IMR-90 (cell line): Measurements from ENCODE around the gene TNFRSF13B. TPM values are rescaled to one million over a fixed set of nuclear protein-coding genes. Genes with fewer than 3 reads are reported as not detected.

Source experiments
- ATAC-seq: fragments of 200-7000 bp; cut with Tn5 transposase; 2 replicates; pipeline ENCODE4 v1.9.1; 2020; ENCODE audit warnings: low read depth, mild to moderate bottlenecking, moderate library complexity
- BruUV-seq: library from RNA; stranded (reverse); fragments of 400-500 nt; replicated peaks from 2 replicates; lab custom pipeline; 2021; lab: Mats Ljungman, UMichigan
- CTCF ChIA-PET: fragments of 300-600 bp; formaldehyde crosslinking; extraction: SDS; loops from one replicate; lab custom pipeline; 2021; ENCODE audit warnings: antibody characterized with exemption; lab: Yijun Ruan, JAX
- POLR2A ChIA-PET: fragments of 300-600 bp; sonication (Branson Sonifier 250); formaldehyde crosslinking; loops from one replicate; lab custom pipeline; 2022; ENCODE audit warnings: antibody characterized with exemption; ENCODE audit not compliant: unreplicated experiment; lab: Charles Lee
- DNase-seq: peaks from one replicate; pipeline ENCODE4 v3.0.0; 2013
- H2AFZ ChIP-seq: replicated peaks from 2 replicates; pipeline ENCODE3; 2013; ENCODE audit warnings: low read length, mild to moderate bottlenecking; ENCODE audit not compliant: poor library complexity
- H2AK5ac ChIP-seq: 2 replicates; pipeline ENCODE4 v1.6.1; 2013; ENCODE audit warnings: low read depth, low read length, inconsistent platforms
- H2AK9ac ChIP-seq: replicated peaks from 2 replicates; pipeline ENCODE3; 2013; ENCODE audit warnings: mild to moderate bottlenecking, low read depth, low read length, moderate library complexity; ENCODE audit not compliant: poor library complexity
- H2BK120ac ChIP-seq: 2 replicates; pipeline ENCODE4 v1.6.1; 2013; ENCODE audit warnings: low read depth, low read length, inconsistent platforms
- H2BK15ac ChIP-seq: 3 replicates; pipeline ENCODE4 v1.6.1; 2013; ENCODE audit warnings: low read depth, low read length, inconsistent platforms
- H2BK20ac ChIP-seq: 2 replicates; pipeline ENCODE4 v1.6.1; 2013; ENCODE audit warnings: low read depth, mild to moderate bottlenecking, inconsistent platforms, low read length, moderate library complexity
- H2BK5ac ChIP-seq: 2 replicates; pipeline ENCODE4 v1.6.1; 2013; ENCODE audit warnings: mild to moderate bottlenecking, low read depth, low read length, inconsistent platforms; ENCODE audit not compliant: poor library complexity, severe bottlenecking
- H3K14ac ChIP-seq: replicated peaks from 2 replicates; pipeline ENCODE4 v1.6.1; 2013; ENCODE audit warnings: low read depth, low read length, inconsistent platforms
- H3K18ac ChIP-seq: 2 replicates; pipeline ENCODE4 v1.6.1; 2013; ENCODE audit warnings: low read depth, low read length, control low read depth
- H3K23ac ChIP-seq: 2 replicates; pipeline ENCODE4 v1.6.1; 2013; ENCODE audit warnings: low read depth, low read length, inconsistent platforms
- H3K27ac ChIP-seq: 2 replicates; pipeline ENCODE4 v1.5.1; 2013; ENCODE audit warnings: mild to moderate bottlenecking, control low read depth, low read length; ENCODE audit not compliant: insufficient read depth
- H3K27me3 ChIP-seq: 2 replicates; pipeline ENCODE4 v1.6.1; 2013; ENCODE audit warnings: low read length; ENCODE audit not compliant: control insufficient read depth, insufficient read depth
- H3K36me3 ChIP-seq: 2 replicates; pipeline ENCODE4 v1.6.1; 2013; ENCODE audit warnings: low read length, mixed read lengths; ENCODE audit not compliant: control insufficient read depth, insufficient read depth
- H3K4ac ChIP-seq: 2 replicates; pipeline ENCODE4 v1.6.1; 2013; ENCODE audit warnings: low read depth, low read length, inconsistent platforms
- H3K4me1 ChIP-seq: 2 replicates; pipeline ENCODE4 v1.6.1; 2013; ENCODE audit warnings: low read length, mixed read lengths; ENCODE audit not compliant: control insufficient read depth, insufficient read depth
- H3K4me2 ChIP-seq: 2 replicates; pipeline ENCODE4 v1.6.1; 2013; ENCODE audit warnings: low read depth, mild to moderate bottlenecking, control low read depth, low read length, moderate library complexity
- H3K4me3 ChIP-seq: 2 replicates; pipeline ENCODE4 v1.5.1; 2013; ENCODE audit warnings: low read depth, mild to moderate bottlenecking, control low read depth, low read length, moderate library complexity; ENCODE audit not compliant: insufficient read depth
- H3K56ac ChIP-seq: 2 replicates; pipeline ENCODE4 v1.6.1; 2013; ENCODE audit warnings: low read length, inconsistent platforms; ENCODE audit not compliant: insufficient read depth; ENCODE audit errors: extremely low read depth
- H3K79me1 ChIP-seq, 2 experiments: 2 replicates each; pipeline ENCODE4 v1.6.1; 2013; ENCODE audit warnings: low read length in 2 of 2, inconsistent platforms in 1 of 2, low read depth in 1 of 2
- H3K9ac ChIP-seq: 2 replicates; pipeline ENCODE4 v1.6.1; 2013; ENCODE audit warnings: low read depth, low read length, control low read depth
- H3K9me1 ChIP-seq: 2 replicates; pipeline ENCODE4 v1.6.1; 2013; ENCODE audit warnings: low read length, inconsistent platforms; ENCODE audit not compliant: insufficient read depth
- H3K9me3 ChIP-seq: 2 replicates; pipeline ENCODE4 v1.6.1; 2013; ENCODE audit warnings: low read length; ENCODE audit not compliant: control insufficient read depth, insufficient read depth
- H4K20me1 ChIP-seq: 2 replicates; pipeline ENCODE4 v1.6.1; 2013; ENCODE audit warnings: low read length, inconsistent platforms; ENCODE audit not compliant: insufficient read depth
- H4K5ac ChIP-seq: 2 replicates; pipeline ENCODE4 v1.6.1; 2013; ENCODE audit warnings: mild to moderate bottlenecking, low read depth, low read length, control low read depth
- H4K8ac ChIP-seq, 2 experiments: 2 replicates each; pipeline ENCODE4 v1.6.1; 2013; ENCODE audit warnings: low read depth in 2 of 2, low read length in 2 of 2, control low read depth in 1 of 2, inconsistent platforms in 1 of 2
- H4K91ac ChIP-seq: 2 replicates; pipeline ENCODE4 v1.6.1; 2013; ENCODE audit warnings: low read depth, low read length, inconsistent platforms; ENCODE audit not compliant: insufficient read depth
- MAFK ChIP-seq: IDR thresholded peaks from 2 replicates; pipeline ENCODE4 v1.6.1; 2012; ENCODE audit warnings: low read depth, low read length, improper control_type of control experiment
- MAZ ChIP-seq: IDR thresholded peaks from 2 replicates; pipeline ENCODE4 v1.6.1; 2012; ENCODE audit warnings: low read depth, mild to moderate bottlenecking, low read length, improper control_type of control experiment, moderate library complexity, borderline replicate concordance
- WGBS, 2 experiments: methylation state at CpG; one replicate each; pipeline versions ENCODE4 v1.1.5 to v1.1.7; 2013; ENCODE audit warnings: missing lambda C conversion rate in 2 of 2; ENCODE audit not compliant: insufficient read length in 1 of 2; ENCODE audit errors: extremely low coverage in 2 of 2; 5-methylcytosine and 5-hydroxymethylcytosine counted together
- dilution Hi-C: fragments of 300-500 bp; cut with HindIII; formaldehyde crosslinking; loops from one replicate; pipeline ENCODE4 v1.14.3; 2018; ENCODE audit warnings: low sequenced_read_pairs; ENCODE audit not compliant: unreplicated experiment
- in situ Hi-C: fragments of 300-500 bp; cut with MboI; formaldehyde crosslinking; loops from 3 replicates; pipeline ENCODE4 v1.14.3; 2019; ENCODE audit warnings: low sequenced_read_pairs, inconsistent platforms, mixed read lengths
- intact Hi-C: fragments of 100-400 bp; cut with micrococcal nuclease; formaldehyde crosslinking; loops from 2 replicates; pipeline ENCODE4 v1.10.0; 2022
- polyA plus RNA-seq, 3 experiments: library from polyadenylated mRNA; depleted of rRNA; stranded (reverse); fragments of >200 nt; gene quantifications; 2 replicates each; pipeline ENCODE4 v1.2.3, GENCODE V29; 2012; ENCODE audit warnings: low replicate concordance in 1 of 3
- total RNA-seq: library from RNA; depleted of rRNA; stranded (reverse); fragments of >200 nt; gene quantifications from 2 replicates; pipeline ENCODE4 v1.2.3, GENCODE V29; 2012

Gene TNFRSF13B
- total and polyA plus RNA-seq, 2 of the 4 experiments (the other 2 are of a cell fraction), result not detected

- no peak overlapping the region for H2AFZ ChIP-seq
- no peak overlapping the region for H4K91ac ChIP-seq
- no peak overlapping the region for H4K8ac ChIP-seq
- H2AK5ac ChIP-seq, result no peak overlapping the region
- H3K79me1 ChIP-seq, result no peaks in the 10 kb centered on the region
- no peaks in the 10 kb centered on the region for H3K9me1 ChIP-seq
- no peak overlapping the region for H3K14ac ChIP-seq
- H2BK5ac ChIP-seq, result no peak overlapping the region
- in situ Hi-C loops, result no loop called here
- H2BK15ac ChIP-seq, result no peak overlapping the region
- TF ChIP-seq MAZ (no peak), MAFK (no peak)
- H3K27ac ChIP-seq, result no peak overlapping the region
- H3K23ac ChIP-seq, result no peak overlapping the region
- no peaks in the 10 kb centered on the region for H3K4me1 ChIP-seq
- H3K4ac ChIP-seq, result no peak overlapping the region
- no peaks in the 10 kb centered on the region for H4K20me1 ChIP-seq
- H3K18ac ChIP-seq, result no peak overlapping the region
- H2BK20ac ChIP-seq, result no peak overlapping the region
- ATAC-seq, result no peak
- POLR2A ChIA-PET, result no interaction called here
- H2AK9ac ChIP-seq, result no peak overlapping the region
- H3K9me3 ChIP-seq, result no peaks in the 10 kb centered on the region
- no peak overlapping the region for H3K4me2 ChIP-seq
- DNase-seq, result no peak
- dilution Hi-C loops, result no loop called here
- no peaks in the 10 kb centered on the region for H3K36me3 ChIP-seq
- H3K4me3 ChIP-seq, result no peak overlapping the region
- WGBS, 2 experiments, result 73% methylated on average over 4 of the region's 12 CpGs; no CpG with 5 or more reads in 1 of the 2 experiments
- no peak overlapping the region for H2BK120ac ChIP-seq
- H3K27me3 ChIP-seq, result peaks cover 47% of the 10 kb centered on the region
- BruUV-seq, result no TSS peak
- no peak overlapping the region for H3K56ac ChIP-seq
- H4K5ac ChIP-seq, result no peak overlapping the region
- CTCF ChIA-PET, result interaction anchor here (0.6 to 1.0 kb wide), 2 partner anchors 14 to 62 kb away, joined by 3 read pairs; no protein-coding TSS in a partner anchor
- no peak overlapping the region for H3K9ac ChIP-seq
- intact Hi-C loops, result no loop called here
Measured at GRCh38 chr17:16929035-16929680, 42.8 kb downstream of the TNFRSF13B start.
